ENCODE data around the gene EHD2.
"Not testable (repeated sequence)": the region's sequence is repeated elsewhere in the genome, so short reads cannot be mapped to it uniquely, and the experiment has no call there.

The EHD2 gene

DNA sequence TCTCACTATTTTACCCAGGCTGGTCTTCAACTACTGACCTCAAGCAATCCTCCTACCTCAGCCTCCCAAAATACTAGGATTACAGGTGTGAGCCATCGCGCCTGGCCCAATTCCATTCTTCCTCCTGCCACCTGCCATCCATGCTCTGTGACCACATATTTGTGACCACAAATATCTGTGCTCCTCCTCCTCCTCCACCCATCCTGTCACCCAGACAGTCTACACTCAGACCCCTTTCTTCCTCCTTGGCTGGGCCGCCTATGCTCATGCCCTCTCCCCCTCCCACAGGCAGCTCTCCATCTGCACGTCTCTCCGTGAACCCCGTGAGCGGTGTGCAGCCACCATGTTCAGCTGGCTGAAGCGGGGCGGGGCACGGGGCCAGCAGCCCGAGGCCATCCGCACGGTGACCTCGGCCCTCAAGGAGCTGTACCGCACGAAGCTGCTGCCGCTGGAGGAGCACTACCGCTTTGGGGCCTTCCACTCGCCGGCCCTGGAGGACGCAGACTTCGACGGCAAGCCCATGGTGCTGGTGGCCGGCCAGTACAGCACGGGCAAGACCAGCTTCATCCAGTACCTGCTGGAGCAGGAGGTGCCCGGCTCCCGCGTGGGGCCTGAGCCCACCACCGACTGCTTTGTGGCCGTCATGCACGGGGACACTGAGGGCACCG is 3.2 kb downstream of the EHD2 start:
- no peak for DNase-seq

DNA sequence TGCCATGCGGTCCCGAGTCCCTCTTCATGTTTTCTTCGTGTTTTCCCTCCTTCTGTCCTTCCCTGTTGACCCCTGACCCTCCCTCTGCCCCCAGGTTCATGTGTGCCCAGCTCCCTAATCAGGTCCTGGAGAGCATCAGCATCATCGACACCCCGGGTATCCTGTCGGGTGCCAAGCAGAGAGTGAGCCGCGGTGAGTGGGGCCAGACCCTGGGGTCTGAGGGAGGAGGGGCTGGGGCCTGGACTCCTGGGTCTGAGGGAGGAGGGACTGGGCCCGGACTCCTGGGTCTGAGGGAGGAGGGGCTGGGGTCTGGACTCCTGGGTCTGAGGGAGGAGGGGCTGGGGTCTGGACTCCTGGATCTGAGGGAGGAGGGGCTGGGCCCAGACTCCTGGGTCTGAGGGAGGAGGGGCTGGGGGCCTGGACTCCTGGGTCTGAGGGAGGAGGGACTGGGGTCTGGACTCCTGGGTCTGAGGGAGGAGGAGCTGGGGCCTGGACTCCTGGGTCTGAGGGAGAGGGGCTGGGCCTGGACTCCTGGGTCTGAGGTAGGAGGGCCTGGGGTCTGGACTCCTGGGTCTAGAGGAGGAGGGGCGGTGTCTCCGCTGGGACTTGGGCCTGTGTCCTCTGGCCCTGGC is 5.3 kb downstream of the EHD2 start:
- not testable (repeated sequence) for DNase-seq

DNA sequence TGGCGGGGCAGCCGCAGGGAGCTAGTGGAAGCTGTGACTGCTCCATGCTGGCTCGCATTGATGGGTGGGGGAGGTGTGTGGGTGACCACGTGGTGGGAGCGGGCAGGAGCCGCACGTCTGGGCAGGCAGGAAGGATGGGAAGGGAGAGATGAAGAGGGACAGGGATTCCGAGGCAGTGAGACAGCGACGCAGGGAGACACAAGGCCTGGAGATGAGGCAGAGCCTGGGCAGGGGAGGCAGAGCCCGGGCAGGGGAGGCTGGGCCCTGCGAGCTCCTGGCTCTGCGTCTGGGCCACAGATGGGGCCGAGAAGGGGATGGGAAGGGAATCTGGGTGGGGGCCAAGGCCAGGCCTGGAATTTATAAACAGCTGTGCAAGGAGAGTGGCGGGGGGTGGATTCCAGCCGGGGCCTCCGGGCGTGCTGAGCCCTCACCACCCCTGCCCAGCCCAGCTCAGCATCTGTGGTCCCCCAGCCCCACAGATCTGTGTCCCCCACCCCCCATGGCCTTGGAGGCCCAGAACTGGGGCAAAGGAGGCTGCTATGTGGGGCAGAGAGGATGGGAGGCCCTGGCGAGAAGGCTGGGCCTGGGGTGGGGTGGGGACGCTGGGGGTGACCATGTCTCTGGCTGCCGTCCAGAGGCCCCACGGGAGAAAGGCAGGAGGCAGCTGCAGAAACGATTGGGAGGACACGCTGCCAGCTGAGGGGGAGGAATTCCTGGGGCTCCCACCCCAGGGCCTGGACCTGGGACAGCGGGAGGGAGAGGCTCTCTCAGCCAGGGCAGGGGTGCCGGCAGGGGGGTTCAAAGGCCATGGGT is 6.0 kb downstream of the EHD2 start:
- no peak for DNase-seq

DNA sequence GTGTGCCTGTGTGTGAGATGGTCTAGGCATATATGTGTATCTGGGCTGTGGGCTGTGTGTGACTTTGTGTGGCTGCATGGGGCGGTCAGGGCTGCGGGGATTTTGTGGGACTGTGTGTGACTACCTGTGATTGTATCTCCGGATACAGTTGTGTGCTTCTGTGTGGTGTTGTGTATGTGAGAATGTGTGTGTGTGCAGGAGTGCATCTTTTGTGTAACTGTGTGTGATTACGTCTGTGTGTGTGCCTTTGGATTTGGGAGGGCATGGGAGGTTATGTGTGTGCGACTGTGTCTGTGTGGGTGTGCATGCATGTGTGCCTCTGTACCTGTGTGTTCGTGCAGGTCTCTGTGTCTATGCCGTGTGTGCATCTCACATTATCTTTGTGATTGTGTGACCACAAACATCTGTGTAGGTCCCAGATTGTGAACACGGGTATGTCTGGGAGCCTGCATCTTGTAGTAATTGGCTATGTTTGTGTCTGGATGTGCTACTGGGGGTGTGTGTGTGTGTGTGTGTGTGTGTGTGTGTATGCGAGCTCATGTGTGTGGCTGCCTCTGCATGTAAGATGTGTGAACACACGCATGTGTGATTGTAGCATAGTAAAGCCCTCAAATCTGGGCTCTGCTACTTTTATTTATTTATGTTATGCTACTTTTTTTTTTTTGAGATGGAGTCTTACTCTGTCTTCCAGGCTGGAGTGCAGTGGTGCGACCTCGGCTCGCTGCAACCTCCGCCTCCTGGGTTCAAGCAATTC is 7.6 kb downstream of the EHD2 start:
- DNase-seq, result no peak

DNA sequence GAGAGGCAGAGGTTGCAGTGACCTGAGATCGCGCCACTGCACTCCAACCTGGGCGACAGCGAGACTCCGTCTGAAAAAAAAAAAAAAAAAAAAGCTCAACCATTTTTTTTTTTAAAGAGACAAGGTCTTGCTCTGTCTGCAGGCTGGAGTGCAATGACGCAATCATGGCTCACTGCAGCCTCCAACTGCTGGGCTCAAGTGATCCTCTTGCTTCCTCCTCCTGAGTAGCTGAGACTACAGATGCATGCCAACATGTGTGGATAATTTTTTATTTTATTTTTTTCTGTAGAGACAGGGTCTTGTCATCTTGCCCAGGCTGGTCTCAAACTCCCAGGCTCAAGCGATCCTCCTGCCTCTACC is 10.3 kb downstream of the EHD2 start:
- DNase-seq, result no peak

DNA sequence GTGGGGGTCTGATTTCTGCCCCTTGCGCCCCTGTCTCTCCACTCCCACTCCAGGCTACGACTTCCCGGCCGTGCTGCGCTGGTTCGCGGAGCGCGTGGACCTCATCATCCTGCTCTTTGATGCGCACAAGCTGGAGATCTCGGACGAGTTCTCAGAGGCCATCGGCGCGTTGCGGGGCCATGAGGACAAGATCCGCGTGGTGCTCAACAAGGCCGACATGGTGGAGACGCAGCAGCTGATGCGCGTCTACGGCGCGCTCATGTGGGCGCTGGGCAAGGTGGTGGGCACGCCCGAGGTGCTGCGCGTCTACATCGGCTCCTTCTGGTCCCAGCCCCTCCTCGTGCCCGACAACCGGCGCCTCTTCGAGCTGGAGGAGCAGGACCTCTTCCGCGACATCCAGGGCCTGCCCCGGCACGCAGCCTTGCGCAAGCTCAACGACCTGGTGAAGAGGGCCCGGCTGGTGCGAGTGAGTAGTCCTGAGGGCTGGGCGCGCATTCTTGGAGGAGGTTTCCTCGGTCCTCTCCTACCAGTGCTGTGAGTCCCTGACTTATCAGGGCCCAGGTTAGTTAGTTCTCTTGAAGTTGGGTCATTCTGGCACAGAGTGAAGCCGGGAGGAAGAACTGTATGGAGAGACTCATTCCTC is 12.7 kb downstream of the EHD2 start:
- no peak for DNase-seq

DNA sequence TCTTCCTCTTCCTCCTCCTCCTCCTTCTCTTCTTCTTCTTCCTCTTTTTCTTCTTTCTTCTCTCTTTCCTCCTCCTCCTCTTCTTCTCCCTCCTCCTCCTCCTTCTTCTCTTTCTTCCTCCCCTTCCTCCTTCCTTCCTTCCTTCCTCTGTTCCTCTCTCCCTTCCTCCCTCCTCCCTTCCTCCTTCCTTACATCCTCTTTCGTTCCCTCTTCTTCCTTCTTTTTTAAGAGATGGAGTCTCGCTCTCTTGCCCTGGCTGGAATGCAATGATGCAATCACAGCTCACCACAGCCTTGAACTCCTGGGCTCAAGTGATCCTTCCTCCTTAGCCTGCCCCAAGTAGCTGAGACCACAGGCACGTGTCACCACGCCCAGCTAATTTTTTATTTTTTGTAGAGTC is 13.2 kb downstream of the EHD2 start:
- no peak for DNase-seq

DNA sequence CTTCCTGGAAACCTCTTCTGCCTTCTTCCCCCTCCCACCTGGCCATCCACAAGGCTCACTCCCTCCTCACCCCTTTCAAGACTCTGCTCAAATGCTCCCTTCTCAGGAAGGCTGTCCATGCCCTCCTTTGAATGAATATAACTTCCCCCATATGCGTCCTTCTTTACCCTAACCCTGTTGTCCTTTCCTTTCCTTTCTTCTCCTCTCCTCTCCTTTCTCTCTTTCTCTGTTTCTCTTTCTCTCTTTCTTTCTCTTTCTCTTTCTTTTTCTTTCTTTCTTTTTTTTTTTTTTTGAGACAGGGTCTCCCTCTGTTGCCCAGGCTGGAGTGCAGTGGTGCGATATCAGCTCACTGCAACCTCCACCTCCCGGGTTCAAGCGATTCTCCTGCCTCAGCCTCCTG is 15.1 kb downstream of the EHD2 start:
- DNase-seq, result not testable (repeated sequence)

DNA sequence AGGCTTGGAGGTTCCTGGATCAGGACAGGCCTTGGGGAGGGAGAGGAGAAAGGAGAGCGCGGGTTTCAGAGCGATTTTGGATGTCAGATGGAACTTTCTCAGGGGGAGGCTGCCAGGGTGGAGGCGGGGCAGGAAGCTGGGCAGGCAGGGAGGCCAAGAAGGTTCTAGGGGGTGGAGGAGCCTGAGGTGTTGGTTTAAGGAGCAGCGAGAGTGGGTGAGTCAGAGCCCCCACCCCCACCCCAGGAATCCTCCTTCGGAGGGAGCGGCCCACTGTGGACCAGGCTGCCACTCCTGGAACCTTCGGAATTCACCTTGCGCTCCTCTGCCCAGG is 16.2 kb downstream of the EHD2 start:
- no peak for DNase-seq

DNA sequence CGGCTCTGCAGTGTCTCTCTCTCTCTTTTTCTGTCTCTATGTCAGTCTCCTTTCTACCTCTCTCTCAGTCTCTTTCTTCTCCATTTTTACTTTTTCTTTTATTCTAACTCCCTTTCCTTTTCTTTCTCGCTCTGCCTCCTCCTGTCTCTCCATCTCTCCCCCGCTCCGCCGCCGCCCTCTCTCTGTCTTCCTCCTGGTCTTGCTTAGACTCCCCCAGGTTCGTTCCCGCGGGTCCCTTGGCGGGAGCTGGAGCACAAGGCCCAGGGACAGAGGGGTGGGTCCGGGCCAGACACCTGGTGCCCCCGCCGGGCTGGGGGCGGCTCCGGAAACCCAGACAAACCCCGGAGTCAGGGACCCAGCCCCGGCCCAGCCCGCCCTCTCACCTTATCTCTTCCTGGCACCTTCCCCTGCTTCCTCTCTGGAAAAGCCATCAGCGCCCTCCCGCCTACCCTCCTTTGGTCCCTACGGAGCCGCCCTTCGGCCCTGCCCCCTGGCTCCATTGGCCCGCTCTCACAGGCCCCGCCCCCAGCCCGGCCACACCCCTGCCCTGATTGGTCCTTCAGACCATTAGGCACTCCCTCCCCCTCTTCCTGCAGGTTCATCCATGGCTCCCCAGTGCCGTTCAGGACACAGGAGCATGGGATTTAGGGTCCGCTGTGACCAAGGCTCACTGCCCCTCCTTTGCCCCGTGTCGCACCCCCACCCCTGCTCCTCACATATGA is 16.7 kb downstream of the EHD2 start:
- peak; percentile 62 for DNase-seq

DNA sequence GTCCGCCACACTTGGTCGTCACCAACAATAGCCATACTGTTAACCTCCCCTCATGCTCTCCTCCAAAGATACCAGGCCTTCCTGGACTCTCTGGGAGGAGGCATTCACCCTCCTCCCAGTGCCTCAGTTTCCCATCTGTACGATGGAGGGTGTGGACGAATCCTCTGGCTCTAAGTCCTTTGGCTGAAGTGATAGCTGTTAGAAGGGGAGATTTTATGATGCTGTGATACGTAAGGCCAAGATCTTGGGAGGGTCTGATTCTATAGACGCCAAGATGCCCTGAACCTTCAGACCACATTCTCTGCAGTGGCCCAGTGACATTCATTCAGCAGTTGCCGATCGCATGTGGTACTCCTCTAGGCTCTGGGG is 17.3 kb downstream of the EHD2 start:
- DNase-seq, result no peak

DNA sequence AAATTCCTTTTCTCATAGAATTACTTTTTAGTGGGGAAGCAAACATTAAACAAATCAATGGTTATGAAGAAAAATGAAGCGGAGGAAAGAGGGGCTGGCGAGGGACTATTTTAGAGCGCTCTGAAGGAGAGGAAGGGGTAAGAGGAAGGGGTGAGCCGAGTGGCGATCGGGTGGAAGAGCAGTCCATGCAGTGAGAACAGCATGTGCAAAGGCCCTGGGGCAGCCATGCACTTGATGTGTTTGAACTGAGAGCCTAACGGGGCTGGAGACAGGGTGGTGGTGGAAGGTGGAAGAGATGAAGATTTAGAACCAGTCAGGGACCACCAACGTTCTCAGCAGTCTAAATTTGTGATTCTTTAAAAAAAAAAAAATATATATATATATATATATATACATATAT is 17.7 kb downstream of the EHD2 start:
- no peak for DNase-seq

DNA sequence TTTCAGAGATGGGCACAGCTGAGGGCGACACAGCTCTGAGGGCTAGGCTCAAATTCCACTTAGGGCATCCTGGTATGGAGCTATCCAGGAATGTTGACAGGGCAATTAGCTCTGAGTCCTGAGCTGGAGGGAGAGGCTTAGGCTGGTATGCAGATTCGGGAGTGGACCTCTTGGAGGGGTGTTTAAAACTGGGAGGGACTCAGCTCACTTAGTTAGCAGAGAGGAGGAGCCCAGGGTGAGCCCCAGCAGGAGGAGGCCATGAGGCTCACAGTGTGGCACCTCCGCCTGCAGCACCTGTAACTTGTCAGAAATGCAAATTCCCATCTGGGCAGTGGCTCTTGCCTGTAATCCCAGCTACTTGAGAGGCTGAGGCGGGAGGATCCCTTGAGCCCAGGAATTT is 21.9 kb downstream of the EHD2 start:
- DNase-seq, result no peak

DNA sequence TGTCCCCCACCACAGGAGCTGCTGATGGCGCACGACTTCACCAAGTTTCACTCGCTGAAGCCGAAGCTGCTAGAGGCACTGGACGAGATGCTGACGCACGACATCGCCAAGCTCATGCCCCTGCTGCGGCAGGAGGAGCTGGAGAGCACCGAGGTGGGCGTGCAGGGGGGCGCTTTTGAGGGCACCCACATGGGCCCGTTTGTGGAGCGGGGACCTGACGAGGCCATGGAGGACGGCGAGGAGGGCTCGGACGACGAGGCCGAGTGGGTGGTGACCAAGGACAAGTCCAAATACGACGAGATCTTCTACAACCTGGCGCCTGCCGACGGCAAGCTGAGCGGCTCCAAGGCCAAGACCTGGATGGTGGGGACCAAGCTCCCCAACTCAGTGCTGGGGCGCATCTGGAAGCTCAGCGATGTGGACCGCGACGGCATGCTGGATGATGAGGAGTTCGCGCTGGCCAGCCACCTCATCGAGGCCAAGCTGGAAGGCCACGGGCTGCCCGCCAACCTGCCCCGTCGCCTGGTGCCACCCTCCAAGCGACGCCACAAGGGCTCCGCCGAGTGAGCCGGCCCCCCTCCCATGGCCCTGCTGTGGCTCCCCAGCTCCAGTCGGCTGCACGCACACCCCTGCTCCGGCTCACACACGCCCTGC is 27.8 kb downstream of the EHD2 start:
- no peak for DNase-seq

DNA sequence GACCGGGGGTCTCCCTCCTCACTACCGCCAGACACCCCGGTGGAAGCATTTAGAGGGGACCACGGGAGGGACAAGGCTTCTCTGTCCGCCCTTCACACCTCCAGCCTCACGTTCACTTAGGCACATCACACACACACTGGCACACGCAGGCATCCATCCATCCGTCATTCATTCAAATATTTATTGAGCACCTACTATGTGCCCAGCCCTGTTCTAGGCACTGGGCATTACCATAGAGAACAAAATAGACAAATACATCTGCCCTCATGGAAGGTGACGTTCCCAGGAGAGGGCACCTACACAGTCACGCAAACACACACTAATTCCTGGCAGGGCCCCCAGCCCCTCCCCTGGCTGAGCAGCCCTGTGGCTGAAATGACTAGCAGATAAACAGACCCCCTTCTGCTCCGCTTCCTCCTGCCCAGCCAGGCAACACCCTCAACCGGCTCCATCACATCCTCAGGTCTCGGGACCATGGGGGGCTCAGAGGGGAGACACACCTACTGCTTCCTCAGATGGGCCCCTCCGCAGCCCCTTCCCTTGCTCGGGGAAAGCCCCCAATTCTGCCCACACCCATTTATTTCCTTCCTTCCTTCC is 28.4 kb downstream of the EHD2 start:
- no peak for DNase-seq

DNA sequence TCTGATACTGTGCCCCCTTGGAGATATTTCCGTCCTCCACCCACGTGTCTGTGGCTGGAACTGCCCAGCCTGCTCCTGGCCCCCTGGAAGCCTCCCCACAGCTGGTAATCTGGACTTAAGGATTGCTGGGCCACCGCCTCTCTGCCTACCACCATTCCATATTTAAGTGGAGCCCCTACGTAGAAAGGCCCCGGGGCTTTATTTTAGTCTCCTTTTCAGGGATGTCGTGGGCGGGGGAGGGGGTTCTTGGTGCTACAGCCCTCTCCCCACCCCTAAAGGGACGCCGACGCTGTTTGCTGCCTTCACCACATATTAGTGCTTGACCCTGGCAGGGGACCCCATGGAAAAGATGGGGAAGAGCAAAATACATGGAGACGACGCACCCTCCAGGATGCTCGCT is 29.4 kb downstream of the EHD2 start:
- no peak for DNase-seq

DNA sequence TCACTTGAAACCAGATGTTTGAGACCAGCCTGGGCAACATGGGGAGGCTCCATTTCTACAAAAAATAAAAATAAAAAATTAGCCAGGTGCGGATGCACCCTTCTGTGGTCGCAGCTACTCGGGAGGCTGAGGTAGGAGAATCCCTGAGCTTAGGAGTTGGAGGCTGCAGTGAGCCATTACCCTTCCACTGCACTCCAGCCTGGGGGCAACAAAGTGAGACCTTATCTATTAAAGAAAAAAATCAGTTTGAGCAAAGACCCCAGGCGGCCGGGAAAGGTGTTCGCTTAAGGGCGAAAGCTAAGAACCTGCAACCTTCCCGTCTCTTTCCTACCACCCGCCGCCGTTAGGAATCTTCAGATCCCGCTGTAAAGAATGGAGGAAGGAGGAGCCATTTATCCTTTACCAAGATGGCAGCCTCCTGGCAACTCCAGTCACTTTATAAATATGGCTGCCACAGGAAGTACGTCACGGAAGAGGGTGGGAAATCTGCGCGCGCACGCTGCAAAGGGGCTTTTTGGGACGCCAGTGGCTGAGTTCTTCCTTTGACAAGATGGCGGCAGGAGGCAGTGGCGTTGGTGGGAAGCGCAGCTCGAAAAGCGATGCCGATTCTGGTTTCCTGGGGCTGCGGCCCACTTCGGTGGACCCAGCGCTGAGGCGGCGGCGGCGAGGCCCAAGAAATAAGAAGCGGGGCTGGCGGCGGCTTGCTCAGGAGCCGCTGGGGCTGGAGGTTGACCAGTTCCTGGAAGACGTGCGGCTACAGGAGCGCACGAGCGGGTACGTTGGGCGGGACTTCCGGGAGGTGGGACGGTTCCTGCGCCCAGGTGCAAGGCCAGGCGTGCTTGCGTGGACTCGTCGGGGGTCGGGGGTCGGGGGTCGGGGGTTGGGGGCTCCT is 32.0 kb downstream of the EHD2 start, which contains the start of gene NOP53:
Gene NOP53, plus strand, starts transcription at position 537 of the 892 bp plus-strand sequence. Its CDS starts 14 bp downstream, at position 551.
- DNase-seq, result peak; percentile 93

DNA sequence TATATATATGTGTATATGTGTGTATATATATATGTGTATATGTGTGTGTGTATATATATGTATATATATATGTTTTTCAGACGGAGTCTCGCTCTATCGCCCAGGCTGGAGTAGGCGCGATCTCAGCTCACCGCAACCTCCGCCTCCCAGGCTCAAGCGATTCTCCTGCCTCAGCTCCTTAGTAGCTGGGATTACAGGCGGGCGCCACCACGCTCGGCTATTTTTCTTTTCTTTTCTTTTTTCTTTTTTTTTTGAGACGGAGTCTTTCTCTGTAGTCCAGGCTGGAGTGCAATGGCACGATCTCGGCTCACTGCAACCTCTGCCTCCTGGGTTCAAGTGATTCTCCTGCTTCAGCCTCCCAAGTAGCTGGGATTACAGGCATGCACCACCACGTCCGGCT is 32.9 kb downstream of the EHD2 start:
- DNase-seq, result not testable (repeated sequence)

DNA sequence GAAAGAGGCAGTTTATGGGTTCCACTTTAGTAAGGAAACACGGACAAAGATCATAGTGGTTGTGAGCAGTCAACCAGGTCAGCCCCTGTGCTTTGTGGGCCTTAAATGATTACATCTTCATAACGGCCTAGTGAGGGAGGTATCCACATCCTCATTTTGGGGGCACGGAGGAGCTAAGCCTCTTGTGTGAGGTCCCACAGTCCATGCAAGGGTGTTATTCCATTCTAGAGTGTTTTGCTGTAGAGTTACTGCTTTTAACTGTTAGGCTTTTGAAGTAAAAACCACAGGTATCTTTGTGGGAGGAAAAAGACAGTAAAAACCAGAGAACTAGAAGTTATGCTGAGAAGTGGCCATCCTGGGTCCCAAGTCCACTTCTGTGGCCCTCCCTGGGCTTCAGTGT is 36.1 kb downstream of the EHD2 start:
- DNase-seq, result no peak

DNA sequence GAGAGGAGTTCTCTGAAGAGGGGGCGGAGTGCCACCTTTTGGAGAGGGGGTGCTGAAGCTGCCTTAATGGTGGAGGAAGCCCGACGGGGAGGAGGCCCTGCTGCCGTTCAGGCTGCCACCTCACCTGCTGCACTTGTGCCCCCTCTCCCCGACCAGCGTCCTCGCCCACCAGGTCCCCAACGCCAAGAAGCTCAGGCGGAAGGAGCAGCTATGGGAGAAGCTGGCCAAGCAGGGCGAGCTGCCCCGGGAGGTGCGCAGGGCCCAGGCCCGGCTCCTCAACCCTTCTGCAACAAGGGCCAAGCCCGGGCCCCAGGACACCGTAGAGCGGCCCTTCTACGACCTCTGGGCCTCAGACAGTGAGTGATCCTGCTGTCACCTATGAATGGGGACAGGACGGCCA is 37.5 kb downstream of the EHD2 start:
- no peak for DNase-seq
